ENCODE measurements around the gene EAPP.
A peak's percentile ranks its signal among the peaks of the same experiment; 100 is the strongest.

- no peak for TF ChIP-seq ZNF512 (CRISPR knock-in tag; IDR thresholded peaks at IDR 0.05)
- TF ChIP-seq ESRRA (CRISPR knock-in tag; IDR thresholded peaks at IDR 0.05; ENCODE audit: low read depth), result no peak; the same call in 1 of the 2 replicates
- no peak for TF ChIP-seq ZFP1 (CRISPR knock-in tag; IDR thresholded peaks at IDR 0.05)
- TF ChIP-seq, protein P1, sequence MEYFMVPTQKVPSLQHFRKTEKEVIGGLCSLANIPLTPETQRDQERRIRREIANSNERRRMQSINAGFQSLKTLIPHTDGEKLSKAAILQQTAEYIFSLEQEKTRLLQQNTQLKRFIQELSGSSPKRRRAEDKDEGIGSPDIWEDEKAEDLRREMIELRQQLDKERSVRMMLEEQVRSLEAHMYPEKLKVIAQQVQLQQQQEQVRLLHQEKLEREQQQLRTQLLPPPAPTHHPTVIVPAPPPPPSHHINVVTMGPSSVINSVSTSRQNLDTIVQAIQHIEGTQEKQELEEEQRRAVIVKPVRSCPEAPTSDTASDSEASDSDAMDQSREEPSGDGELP (IDR thresholded peaks at IDR 0.05; ENCODE audit: borderline replicate concordance, low read depth), result no peak
- TF ChIP-seq BRCA1 (CRISPR knock-in tag; IDR thresholded peaks at IDR 0.05), result no peak
- no peak for TF ChIP-seq HDAC6 (IDR thresholded peaks at IDR 0.05; ENCODE audit: low read depth, low read length)
- TF ChIP-seq POLR2AphosphoS5 (IDR thresholded peaks at IDR 0.05; ENCODE audit: low read depth, low read length), result no peak
- no peak for TF ChIP-seq ZNF18 (CRISPR knock-in tag; IDR thresholded peaks at IDR 0.05; ENCODE audit: insufficient replicate concordance)
- peak; percentile 80 for TF ChIP-seq CTCF (CRISPR knock-in tag; IDR thresholded peaks at IDR 0.05)
- TF ChIP-seq, protein P2, sequence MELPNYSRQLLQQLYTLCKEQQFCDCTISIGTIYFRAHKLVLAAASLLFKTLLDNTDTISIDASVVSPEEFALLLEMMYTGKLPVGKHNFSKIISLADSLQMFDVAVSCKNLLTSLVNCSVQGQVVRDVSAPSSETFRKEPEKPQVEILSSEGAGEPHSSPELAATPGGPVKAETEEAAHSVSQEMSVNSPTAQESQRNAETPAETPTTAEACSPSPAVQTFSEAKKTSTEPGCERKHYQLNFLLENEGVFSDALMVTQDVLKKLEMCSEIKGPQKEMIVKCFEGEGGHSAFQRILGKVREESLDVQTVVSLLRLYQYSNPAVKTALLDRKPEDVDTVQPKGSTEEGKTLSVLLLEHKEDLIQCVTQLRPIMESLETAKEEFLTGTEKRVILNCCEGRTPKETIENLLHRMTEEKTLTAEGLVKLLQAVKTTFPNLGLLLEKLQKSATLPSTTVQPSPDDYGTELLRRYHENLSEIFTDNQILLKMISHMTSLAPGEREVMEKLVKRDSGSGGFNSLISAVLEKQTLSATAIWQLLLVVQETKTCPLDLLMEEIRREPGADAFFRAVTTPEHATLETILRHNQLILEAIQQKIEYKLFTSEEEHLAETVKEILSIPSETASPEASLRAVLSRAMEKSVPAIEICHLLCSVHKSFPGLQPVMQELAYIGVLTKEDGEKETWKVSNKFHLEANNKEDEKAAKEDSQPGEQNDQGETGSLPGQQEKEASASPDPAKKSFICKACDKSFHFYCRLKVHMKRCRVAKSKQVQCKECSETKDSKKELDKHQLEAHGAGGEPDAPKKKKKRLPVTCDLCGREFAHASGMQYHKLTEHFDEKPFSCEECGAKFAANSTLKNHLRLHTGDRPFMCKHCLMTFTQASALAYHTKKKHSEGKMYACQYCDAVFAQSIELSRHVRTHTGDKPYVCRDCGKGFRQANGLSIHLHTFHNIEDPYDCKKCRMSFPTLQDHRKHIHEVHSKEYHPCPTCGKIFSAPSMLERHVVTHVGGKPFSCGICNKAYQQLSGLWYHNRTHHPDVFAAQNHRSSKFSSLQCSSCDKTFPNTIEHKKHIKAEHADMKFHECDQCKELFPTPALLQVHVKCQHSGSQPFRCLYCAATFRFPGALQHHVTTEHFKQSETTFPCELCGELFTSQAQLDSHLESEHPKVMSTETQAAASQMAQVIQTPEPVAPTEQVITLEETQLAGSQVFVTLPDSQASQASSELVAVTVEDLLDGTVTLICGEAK (IDR thresholded peaks at IDR 0.05), result no peak
- TF ChIP-seq, protein P2 (CRISPR knock-in tag; IDR thresholded peaks at IDR 0.05), result no peak
- no peak for TF ChIP-seq KMT2A (CRISPR knock-in tag; IDR thresholded peaks at IDR 0.05)
- no peak; a peak in 1 of 4 replicates for TF ChIP-seq REST (IDR thresholded peaks at IDR 0.05; ENCODE audit: borderline replicate concordance in 1 of 2, low read depth in 1 of 2, low read length in 2 of 2)
- TF ChIP-seq MAF1 (CRISPR knock-in tag; IDR thresholded peaks at IDR 0.05; ENCODE audit: borderline replicate concordance), result 0 out of 2 replicates have a peak, but pooled peaks have one; percentile 13
- TF ChIP-seq ZSCAN12 (CRISPR knock-in tag; IDR thresholded peaks at IDR 0.05), result no peak
Measured at GRCh38 chr14:34496679-34497513, 42.6 kb downstream of the EAPP start.
